GM18511 (cell line): ENCODE data around the gene BMP2.

Experiments
- ATAC-seq: cut with Tn5 transposase; IDR thresholded peaks from one replicate; pipeline ENCODE4 v1.9.1; 2021; ENCODE audit warnings: mild to moderate bottlenecking, moderate library complexity; ENCODE audit not compliant: unreplicated experiment

BMP2 gene

DNA sequence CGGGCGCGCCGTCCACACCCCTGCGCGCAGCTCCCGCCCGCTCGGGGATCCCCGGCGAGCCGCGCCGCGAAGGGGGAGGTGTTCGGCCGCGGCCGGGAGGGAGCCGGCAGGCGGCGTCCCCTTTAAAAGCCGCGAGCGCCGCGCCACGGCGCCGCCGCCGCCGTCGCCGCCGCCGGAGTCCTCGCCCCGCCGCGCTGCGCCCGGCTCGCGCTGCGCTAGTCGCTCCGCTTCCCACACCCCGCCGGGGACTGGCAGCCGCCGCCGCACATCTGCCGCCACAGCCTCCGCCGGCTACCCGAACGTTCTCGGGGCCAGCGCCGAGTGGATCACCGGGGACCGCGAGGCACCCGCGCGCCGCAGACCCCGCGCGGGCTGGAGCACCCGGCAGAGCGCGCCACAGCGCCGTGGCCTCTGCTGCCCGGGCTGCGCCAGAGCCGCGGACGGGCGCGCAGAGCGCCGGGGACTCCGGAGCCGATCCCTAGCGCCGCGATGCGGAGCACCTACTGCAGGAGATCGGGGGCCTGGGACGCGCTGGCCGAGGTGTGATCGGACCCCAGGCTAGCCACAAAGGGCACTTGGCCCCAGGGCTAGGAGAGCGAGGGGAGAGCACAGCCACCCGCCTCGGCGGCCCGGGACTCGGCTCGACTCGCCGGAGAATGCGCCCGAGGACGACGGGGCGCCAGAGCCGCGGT lies at the start of gene BMP2:
BMP2 (plus strand) TSS at position 151 of the 692 bp plus-strand sequence. CDS start 2,441 bp downstream, outside the sequence.
- peak; percentile 60 for ATAC-seq

DNA sequence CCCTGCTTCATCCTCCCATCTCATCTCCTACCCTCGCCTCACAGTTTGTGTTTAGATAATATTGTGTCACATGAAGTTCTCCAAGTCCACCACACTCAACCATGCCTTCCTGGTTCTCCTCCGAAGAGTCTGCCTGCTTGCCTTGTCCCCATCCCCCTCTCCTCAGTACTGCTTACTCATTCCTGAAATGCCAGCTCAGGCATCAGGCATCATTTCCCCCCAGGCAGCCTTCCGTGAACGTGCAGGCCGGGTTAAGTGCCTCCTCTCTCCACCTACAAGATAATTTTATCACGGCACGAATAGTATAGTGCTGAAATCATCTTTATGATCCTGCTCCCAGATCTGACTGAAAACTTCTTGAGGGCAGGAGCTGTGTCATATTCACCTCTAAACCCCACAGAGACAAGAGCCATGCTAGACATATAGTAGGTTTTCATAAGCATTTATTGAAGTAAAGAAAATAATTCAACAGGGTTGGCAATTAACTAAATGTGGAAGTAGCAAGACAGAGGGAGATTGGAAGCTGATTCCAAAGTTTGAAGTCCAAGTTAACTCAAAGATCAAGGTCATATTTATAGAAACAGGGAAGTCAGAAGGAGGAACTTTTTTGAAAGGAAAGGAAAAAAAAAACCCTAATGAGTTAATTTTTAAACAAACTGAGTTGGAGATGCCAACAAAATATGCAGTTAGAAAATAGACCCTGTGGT lies 48.7 kb upstream of the BMP2 start:
- ATAC-seq, result no peak

DNA sequence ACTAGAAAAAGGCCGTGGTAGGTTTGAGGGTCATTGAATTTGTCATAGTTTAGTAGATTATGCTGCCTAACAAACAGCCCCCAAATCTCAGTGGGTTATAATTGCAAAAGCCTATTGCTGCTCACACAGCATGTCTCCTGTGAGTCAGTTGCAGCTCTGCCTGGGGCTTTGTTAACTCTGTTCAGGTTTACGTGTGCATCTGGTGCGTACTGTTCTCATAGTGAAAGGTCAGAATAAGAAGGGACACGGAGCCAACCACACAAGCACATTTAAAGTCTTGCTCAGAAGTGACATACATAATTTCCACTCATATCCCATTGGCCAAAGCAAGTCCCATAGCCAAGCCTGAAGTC lies 48.1 kb upstream of the BMP2 start:
- ATAC-seq, result no peak

DNA sequence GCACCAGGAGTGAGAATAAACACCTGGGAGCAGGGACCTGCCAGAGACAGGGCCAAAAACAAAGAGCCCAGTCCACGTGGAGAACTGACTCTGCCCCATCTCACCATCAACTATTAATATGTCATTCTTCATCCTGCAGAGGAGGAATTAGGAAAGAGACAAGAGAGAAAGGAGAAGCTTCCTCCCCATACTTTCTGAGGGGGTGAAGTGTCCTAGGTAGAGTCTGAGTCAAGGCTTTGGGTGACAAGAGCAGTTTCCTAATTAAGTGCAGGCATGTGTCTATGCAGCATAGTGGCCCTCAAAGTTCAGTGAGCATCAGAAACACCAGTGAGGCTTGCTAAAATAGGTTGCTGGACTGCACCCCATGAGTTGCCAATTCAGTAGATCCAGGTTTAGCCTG lies 40.7 kb upstream of the BMP2 start:
- ATAC-seq, result no peak

DNA sequence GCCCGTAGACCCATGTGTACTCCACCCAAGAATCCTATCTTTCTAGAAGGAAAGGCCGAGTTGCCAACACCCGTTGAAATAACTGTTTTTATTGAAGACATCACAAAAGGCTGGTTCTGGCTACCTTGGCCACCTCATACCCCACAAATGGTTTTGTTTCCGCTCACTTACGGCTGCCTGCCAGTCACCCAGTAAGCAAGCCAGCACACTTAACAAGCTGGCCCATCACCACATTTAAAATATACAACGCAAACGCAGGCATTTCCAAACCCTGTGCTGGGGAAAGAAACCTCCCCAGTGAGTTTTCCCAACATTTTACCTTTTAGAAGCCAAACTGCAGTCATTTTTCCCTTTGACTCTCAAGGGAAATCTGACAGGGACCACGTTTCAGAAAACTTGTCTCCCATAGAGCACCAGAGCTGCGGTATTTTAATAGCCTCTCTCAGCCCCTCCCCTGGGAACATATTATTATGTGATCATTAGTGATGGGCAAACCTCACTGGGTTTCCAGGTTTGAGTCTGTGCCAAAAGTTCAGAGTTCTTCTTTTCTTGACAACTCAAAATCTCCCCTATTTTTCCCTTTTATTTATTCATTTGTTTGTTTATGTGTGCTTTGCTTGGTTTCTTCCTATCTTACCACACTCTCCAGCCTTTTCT lies 36.7 kb upstream of the BMP2 start:
- no peak for ATAC-seq

DNA sequence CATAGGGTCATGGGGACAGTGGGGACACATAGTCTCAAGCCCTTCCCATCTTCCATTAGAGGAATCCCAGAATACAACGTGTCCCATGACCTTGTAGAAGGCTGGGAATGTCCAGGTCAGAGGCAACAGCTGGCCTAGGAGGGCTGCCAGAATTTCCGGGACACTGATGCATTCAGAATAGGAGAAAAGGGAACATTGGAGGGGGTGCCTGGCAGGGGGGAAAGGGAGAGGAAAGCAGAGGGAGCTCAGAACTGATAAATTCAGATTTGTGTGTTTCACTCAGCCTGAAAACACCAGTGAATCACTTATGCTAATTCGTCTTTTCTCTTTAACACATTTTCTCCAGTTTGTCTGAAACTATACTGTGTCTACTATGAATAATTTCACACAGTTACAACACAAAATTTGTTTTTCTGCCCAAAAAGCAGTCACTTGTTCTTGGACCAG lies 35.5 kb upstream of the BMP2 start:
- no peak for ATAC-seq

DNA sequence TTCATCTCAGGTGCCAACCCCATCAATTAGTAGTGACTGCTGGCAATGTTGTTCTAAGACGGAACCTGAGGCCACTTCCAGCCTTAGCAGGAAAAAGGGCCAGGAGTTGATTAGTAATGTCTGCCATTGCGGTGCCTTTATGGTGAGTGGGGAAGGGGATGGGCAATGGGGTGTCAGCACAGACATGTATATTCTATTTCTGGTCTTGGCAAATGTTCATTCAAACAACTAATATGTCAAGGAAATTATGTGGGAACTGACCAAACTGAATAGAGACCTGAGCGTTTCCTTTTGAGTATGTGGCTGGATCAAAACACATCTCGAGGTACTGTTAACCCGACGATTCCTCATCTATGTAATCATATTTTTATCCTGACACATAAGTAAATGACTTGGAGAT lies 34.6 kb upstream of the BMP2 start:
- no peak for ATAC-seq

DNA sequence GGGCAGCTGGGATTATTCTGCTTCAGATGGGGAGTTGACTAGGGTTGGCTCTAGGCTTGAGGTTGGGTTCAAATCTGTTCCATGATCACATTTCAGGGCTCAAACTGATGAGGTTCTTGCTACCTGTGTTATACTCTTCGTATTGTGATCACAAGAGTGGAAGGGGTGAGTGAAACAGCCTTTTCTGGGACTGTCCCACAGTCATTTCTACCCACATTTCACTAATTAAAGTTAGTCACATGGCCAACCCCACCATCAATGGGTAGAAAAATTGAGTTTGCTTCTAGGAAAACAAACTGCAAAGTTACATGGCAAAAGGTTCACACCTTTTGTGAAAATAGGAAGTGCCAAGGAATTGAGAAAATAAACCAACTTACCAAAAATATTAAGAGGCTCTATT lies 33.5 kb upstream of the BMP2 start:
- no peak for ATAC-seq

DNA sequence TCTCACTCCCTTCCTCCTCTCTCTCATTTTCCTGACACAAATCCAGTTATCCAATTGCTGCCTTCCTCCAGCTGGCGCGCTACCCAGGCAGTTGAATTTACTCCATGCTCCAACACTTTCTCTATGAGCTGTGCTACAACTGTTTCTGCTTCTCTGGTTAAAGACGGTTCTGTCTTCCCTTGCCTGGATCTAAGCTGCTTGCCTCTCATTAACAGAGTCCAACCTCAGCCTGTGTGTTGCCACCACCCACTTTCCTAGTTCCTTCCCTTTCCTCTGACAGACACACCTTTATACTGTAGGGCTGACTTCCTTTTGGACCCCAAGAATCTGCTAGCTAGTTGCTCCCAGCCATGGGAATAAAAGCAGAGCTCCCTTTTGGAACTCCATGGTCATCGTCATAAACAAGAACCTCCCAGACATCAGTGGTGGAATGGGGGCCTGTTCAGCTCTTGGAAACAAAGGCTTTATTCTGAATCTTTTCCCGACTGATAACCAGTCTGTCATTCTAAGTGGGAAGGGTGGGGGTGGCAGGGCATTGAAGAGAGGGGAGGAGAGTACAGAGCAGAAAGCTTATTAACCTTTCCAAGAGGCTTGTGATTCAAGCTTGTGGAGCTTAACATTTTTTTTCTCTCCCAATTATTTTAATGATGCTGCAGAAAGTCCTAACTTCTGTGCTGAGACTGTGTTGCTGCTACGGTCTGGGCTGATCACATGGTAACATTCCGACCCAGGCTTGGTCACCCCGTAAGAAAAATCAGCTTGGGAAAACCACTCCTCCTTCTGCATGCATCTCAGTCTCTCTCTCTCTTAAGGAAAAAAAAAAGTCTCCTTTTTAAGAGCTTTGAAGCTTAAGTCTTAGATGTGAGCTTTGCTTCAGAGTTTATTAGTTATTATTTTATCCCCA lies 31.3 kb upstream of the BMP2 start:
- no peak for ATAC-seq

DNA sequence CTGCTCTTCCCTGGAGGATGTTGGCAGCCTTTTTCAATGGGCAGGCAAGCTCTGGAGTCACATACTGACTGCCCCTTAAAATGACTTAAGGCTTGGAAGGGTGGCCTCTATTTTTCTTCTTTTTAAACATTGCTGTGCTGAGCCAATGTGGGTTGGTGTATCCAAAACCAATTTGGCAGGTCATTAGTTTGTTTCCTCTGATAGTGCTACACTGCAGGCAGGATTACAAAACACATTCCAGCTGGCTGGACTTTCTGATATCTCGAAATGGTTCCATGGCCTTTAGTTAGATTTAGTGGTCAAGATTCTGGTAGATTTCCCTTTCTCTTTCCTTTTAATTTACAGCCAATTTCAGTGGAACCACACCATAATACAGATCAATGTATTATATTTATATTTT lies 28.1 kb upstream of the BMP2 start:
- ATAC-seq, result no peak

DNA sequence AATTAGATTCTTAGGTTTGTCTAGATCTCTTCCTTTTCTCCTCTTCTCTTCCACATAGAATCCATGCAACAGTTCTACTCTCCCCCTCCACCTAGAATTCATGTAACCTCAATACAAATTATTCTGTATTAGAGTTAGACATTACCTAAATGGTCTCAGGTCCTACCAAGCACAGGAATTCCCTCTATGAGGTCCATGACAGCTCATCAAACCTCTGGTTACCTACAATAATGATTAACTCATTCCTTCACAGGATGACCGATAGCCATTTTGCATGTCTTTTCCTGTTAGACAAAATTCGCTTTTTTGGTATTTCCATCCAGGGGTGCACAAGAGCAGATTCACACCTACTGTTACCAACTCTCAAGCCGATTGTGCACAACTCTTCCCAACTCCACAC lies 27.4 kb upstream of the BMP2 start:
- no peak for ATAC-seq

DNA sequence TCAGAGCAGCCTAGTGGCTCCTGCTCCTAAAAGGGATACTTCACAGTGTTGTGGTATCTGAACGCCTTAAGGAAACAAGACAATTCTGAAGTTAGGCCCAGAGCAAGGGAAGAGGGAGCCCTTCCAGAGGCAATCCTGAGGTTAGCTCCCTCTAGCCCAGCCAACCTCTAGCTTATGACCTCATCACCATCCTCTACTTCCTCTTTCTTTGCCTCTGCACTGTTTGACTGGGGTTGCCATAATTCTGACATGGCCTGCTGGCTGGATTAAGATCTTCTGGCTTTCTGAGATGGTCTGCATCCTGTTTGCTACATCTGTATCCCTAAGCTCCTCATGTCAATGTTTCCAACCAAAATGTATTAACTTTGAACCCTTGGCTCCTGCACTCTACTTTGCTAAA lies 23.3 kb upstream of the BMP2 start:
- ATAC-seq, result no peak

DNA sequence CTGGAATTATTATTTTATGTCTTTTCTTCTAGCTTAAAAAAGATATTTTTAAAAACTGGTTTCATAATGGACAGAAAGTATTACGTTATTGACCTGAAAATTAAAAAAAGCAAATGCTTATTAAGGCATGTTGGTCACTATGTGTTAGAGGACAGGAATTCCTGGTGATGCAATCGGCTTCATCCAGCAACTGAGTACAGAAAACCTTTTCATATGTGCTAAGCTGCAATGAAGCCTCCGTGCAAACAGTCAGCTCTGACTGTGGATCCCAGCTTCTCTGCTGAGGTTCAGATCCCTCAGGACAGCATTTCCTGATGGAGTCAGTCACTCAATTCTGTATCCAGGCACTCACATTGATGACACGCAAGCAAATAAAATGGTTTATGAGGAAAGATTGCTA lies 22.7 kb upstream of the BMP2 start:
- no peak for ATAC-seq

DNA sequence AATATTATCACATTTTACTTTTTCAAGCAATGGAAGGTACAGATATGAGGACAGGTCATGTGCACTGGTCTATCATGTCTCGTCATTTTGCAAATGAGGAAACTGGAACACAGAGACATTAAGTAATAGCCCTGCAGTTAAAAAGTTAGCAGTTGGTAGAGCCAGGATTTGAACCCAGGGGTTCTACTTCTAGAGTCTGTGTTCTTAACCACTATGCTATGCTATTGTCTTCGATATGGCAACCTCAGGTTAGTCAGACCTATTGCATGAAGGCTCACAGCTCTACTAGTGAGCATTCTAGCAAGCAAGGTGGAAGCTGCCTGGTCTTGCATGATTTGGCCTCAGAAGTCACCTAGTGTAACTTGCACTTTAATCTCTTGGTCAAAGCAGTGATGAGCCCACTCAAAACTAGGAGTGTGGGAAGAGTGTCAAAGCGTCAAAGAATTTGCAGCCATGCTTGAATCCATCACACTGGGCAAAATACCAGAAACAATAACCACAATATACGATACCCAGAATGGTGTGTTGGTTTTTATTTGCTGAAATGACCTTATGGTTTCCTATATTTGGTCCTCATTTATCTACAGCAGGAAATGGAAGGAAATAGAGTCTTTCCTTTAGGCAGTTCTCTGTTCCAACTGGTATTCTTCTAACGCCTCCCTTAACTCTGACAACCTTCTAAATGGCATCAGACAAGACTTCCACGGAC lies 20.4 kb upstream of the BMP2 start:
- peak; percentile 66 for ATAC-seq

DNA sequence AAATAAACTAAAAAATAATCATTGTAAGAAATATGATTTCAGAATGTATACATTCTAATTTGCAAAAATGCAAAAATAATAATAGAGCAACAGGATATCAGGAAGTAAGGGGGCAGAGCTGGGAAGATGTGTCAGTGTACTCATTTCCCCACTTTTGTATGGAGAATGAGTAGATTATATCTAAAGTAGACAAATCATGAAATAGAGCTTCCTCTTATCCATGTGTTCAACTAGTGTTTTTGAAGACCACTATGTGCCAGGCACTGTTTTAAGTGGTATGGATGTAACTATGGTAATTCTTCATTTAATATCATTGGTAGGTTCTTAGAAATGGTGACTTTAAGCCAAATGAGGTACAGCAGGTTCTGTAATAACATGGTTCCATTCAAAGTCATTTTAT lies 17.0 kb upstream of the BMP2 start:
- ATAC-seq, result no peak

DNA sequence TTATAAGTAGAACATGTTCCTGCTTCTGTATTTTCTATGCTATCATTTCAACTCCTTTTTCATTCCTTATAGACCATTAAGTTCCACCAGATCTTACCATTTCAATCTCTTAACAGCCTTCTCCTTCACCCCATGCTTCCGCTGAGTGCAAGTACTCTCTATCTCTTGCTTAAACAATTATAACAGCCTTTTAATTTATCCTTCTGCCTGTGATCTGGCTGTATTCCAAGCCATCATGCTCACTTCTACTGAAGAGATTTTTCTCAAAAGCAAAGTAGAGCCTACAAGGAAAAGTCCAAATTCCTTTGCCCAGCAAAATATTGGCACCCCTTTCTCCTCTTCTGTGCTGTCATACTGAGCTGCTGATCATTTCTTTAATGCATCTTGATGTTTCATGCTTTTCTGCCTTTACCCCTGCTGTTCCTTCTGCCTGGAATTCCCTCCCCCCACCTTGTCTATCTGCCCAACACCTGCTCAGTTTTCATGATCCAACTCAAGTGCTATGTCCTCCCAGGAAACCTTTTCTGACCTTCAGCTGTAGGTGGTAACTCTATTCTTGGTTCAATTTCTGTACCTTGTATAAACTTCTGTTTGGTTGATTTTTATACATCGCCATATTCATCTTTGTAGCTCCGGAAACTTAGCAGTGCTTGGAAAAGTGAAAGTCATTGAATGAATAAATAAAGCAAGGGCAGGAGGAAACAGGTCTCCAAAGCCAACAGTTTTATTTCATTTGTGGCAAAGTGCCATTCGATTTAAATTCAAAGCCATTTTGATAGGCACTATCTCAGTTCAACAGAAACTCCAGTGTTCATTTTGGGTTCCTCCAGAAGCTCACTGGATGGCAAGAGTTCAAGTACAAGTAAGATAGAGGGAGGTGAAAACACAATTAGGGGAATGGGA lies 10.5 kb upstream of the BMP2 start:
- ATAC-seq, result no peak

DNA sequence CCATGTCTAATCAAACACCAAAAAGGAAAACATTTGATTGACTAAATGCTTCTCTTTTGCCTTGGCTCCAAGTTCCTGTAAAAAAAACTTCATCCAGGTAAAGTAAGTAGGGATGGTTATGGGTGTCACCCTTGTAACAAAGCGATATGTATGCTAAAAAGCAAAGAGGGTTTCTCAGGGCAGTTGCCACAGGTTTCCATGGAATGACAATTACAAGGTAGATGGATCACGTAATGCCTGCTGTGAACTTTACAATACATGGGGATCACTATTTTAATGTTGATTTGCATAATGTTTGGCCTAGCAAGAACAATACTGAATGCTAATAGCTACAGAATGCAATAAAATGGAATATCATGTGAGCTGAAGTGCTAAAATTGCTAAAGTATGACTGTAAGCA lies 2.9 kb upstream of the BMP2 start:
- ATAC-seq, result no peak

DNA sequence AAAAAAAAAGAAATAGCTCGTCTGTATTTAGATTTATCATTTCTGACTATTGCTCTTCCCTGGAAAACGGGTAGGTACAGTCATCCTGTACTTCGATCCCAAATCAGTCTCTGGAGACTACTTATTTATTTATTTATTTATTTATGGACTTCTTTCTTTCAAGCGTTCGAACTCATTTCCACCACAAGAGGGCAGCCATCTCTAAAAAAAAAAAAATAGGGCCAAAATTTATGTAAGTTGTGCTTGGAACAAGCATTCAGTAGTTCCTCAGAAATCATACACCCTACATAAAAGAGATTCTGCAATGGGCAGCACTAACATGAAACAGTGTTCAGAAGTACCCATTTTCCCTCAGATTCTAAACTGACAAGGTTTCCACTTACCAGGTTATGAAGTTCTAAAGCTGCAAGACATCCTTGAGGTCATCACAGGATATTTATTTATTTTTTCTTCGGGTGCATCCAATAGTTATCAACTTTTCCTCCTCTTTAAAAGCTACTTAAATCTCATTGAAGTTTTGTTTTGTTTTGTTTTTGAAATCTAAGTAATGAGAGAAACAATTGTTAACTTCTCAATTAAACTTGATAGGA lies 1.9 kb upstream of the BMP2 start:
- no peak for ATAC-seq

DNA sequence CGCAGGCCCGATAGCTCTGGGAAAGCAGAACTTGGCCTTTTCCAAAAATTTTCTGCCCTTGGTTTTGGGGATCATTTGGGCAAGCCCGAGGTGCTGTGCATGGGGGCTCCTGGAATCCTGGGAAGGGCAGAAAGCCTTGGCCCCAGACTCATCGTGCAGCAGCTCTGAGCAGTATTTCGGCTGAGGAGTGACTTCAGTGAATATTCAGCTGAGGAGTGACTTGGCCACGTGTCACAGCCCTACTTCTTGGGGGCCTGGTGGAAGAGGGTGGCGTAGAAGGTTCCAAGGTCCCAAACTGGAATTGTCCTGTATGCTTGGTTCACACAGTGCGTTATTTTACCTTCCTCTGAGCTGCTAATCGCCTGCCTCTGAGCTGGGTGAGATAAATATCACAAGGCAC lies 1.1 kb upstream of the BMP2 start:
- ATAC-seq, result no peak
